SK-N-SH (cell line): ENCODE measurements around the gene EIF1AY. TPM values are rescaled to one million over a fixed set of nuclear protein-coding genes. Genes with fewer than 3 reads are reported as not detected.

Experiments used
- CTCF ChIA-PET: fragments of 300-600, 350-600 bp; formaldehyde crosslinking; extraction: SDS; loops from one replicate; lab custom pipeline; 2021; lab: Yijun Ruan, JAX
- POLR2A ChIA-PET: fragments of 350-600 bp; sonication (Branson Sonifier 250); formaldehyde crosslinking; extraction: SDS; loops from one replicate; lab custom pipeline; 2020; ENCODE audit warnings: antibody characterized with exemption, inconsistent platforms; lab: Yijun Ruan, JAX
- DNase-seq: peaks from one replicate; pipeline ENCODE4 v3.0.0; 2012
- H2AFZ ChIP-seq: fragments of 200-600 bp; sonication (generic); 2 replicates; pipeline ENCODE4 v1.8.1; 2016; ENCODE audit warnings: antibody characterized with exemption, mild to moderate bottlenecking, low read depth
- H3F3A ChIP-seq: fragments of 200-600 bp; sonication (generic); replicated peaks from 2 replicates; pipeline ENCODE3; 2016; ENCODE audit warnings: antibody characterized with exemption, mild to moderate bottlenecking; ENCODE audit not compliant: insufficient read depth
- H3K27ac ChIP-seq, 2 experiments: fragments of 200-500 bp in 1 of 2; fragments of 200-600 bp in 1 of 2; sonication (Bioruptor generic) in 1 of 2; sonication (generic), shearing (Covaris generic) in 1 of 2; 2 replicates each; pipeline versions ENCODE4 v1.5.1 to v1.6.1; 2014 to 2016; ENCODE audit warnings: low read depth in 2 of 2, inconsistent platforms in 1 of 2, low read length in 1 of 2, mild to moderate bottlenecking in 1 of 2, mixed read lengths in 1 of 2
- H3K27me3 ChIP-seq: fragments of 200-600 bp; sonication (generic), shearing (Covaris generic); 2 replicates; pipeline ENCODE4 v1.6.1; 2016; ENCODE audit warnings: mixed run types; ENCODE audit not compliant: insufficient read depth
- H3K36me3 ChIP-seq, 2 experiments: fragments of 200-500 bp in 1 of 2; fragments of 200-600 bp in 1 of 2; sonication (Bioruptor generic) in 1 of 2; sonication (generic) in 1 of 2; replicated peaks in 1 of 2; 2 replicates each; pipeline versions ENCODE3 to v1.5.1; 2014 to 2016; ENCODE audit warnings: low read length in 1 of 2, mild to moderate bottlenecking in 1 of 2; ENCODE audit not compliant: insufficient read depth in 2 of 2, control insufficient read depth in 1 of 2
- H3K4me1 ChIP-seq, 2 experiments: fragments of 200-500 bp in 1 of 2; fragments of 200-600 bp in 1 of 2; sonication (Bioruptor generic) in 1 of 2; sonication (generic), shearing (Covaris generic) in 1 of 2; 2 replicates each; pipeline versions ENCODE4 v1.5.1 to v1.6.1; 2014 to 2016; ENCODE audit warnings: low read depth in 1 of 2, low read length in 1 of 2, mixed run types in 1 of 2; ENCODE audit not compliant: insufficient read depth in 2 of 2, control insufficient read depth in 1 of 2
- H3K4me2 ChIP-seq: fragments of 200-600 bp; sonication (generic), shearing (Covaris generic); 2 replicates; pipeline ENCODE4 v1.6.1; 2017; ENCODE audit warnings: mixed run types
- H3K4me3 ChIP-seq, 2 experiments: fragments of 200-500 bp in 1 of 2; fragments of 200-600 bp in 1 of 2; sonication (Bioruptor generic) in 1 of 2; sonication (generic), shearing (Covaris generic) in 1 of 2; 2 replicates each; pipeline versions ENCODE4 v1.5.1 to v1.8.1; 2014 to 2016; ENCODE audit warnings: low read depth in 2 of 2, inconsistent platforms in 1 of 2, low read length in 1 of 2, mild to moderate bottlenecking in 1 of 2, mixed read lengths in 1 of 2, moderate library complexity in 1 of 2
- H3K79me2 ChIP-seq: fragments of 200-600 bp; sonication (generic); 2 replicates; pipeline ENCODE4 v1.8.1; 2017; ENCODE audit warnings: mild to moderate bottlenecking; ENCODE audit not compliant: insufficient read depth
- H3K9ac ChIP-seq: fragments of 200-600 bp; sonication (generic); 2 replicates; pipeline ENCODE4 v1.6.1; 2017; ENCODE audit warnings: mixed run types
- H3K9me2 ChIP-seq: fragments of 200-600 bp; sonication (generic); 2 replicates; pipeline ENCODE4 v1.6.1; 2017; ENCODE audit warnings: mixed run types
- H3K9me3 ChIP-seq: fragments of 200-600 bp; sonication (generic); 2 replicates; pipeline ENCODE4 v1.6.1; 2017; ENCODE audit warnings: mixed run types, mild to moderate bottlenecking, moderate library complexity
- H4K20me1 ChIP-seq: fragments of 200-600 bp; sonication (generic); 2 replicates; pipeline ENCODE4 v1.6.1; 2017; ENCODE audit warnings: mild to moderate bottlenecking, mixed run types; ENCODE audit not compliant: insufficient read depth
- CHD2 ChIP-seq: fragments of 150-350 bp; IDR thresholded peaks from 2 replicates; pipeline ENCODE4 v1.6.1; 2018; ENCODE audit warnings: low read length; ENCODE audit not compliant: partially characterized antibody
- ELF1 ChIP-seq: IDR thresholded peaks from 2 replicates; pipeline ENCODE4 v1.4.0; 2012
- EP300 ChIP-seq, 2 experiments: IDR thresholded peaks; 2 replicates each; pipeline versions ENCODE4 v1.4.0 to v1.6.1; 2012; ENCODE audit warnings: borderline replicate concordance in 1 of 2, low read depth in 1 of 2, low read length in 1 of 2
- EZH2phosphoT487 ChIP-seq: fragments of 200-600 bp; sonication (generic); IDR thresholded peaks from 2 replicates; pipeline ENCODE4 v1.6.1; 2017; ENCODE audit warnings: low read depth, mixed run types, mild to moderate bottlenecking, antibody characterized with exemption, moderate library complexity, borderline replicate concordance
- FOXJ3 ChIP-seq: sonication (generic); formaldehyde crosslinking; IDR thresholded peaks from 2 replicates; pipeline ENCODE4 v1.5.1; 2020; ENCODE audit warnings: mild to moderate bottlenecking, missing genetic modification reagents
- GABPA ChIP-seq: IDR thresholded peaks from 2 replicates; pipeline ENCODE4 v1.4.0; 2012; ENCODE audit warnings: low read depth, mild to moderate bottlenecking
- GATA2 ChIP-seq: sonication (generic); formaldehyde crosslinking; IDR thresholded peaks from 2 replicates; pipeline ENCODE4 v1.5.0; 2020; ENCODE audit warnings: mild to moderate bottlenecking, missing genetic modification reagents
- JUND ChIP-seq: IDR thresholded peaks from 2 replicates; pipeline ENCODE4 v1.4.0; 2012
- MEF2A ChIP-seq: IDR thresholded peaks from 2 replicates; pipeline ENCODE4 v1.4.0; 2012; ENCODE audit warnings: low read depth, borderline replicate concordance
- MXI1 ChIP-seq: IDR thresholded peaks from 2 replicates; pipeline ENCODE4 v1.6.1; 2012; ENCODE audit warnings: mild to moderate bottlenecking, low read depth, low read length, improper control_type of control experiment
- PBX3 ChIP-seq: IDR thresholded peaks from 2 replicates; pipeline ENCODE4; 2012
- POLR2AphosphoS5 ChIP-seq: IDR thresholded peaks from 2 replicates; pipeline ENCODE4 v1.6.1; 2012; ENCODE audit warnings: low read depth, low read length
- RCOR1 ChIP-seq: fragments of 150-350 bp; IDR thresholded peaks from 2 replicates; pipeline ENCODE4 v1.6.1; 2017; ENCODE audit warnings: antibody characterized with exemption, low read length
- REST ChIP-seq: IDR thresholded peaks from 2 replicates; pipeline ENCODE4 v1.6.1; 2012; ENCODE audit warnings: mild to moderate bottlenecking, low read depth, low read length, moderate library complexity
- RXRA ChIP-seq: IDR thresholded peaks from 2 replicates; pipeline ENCODE4 v1.4.0; 2012; ENCODE audit warnings: low read depth, mild to moderate bottlenecking, borderline replicate concordance
- SMC3 ChIP-seq: IDR thresholded peaks from 2 replicates; pipeline ENCODE4 v1.6.1; 2012; ENCODE audit warnings: low read depth, low read length, improper control_type of control experiment
- TCF12 ChIP-seq: IDR thresholded peaks from 2 replicates; pipeline ENCODE4 v1.4.0; 2012
- TEAD4 ChIP-seq: IDR thresholded peaks from 2 replicates; pipeline ENCODE4 v1.4.0; 2012; ENCODE audit warnings: mild to moderate bottlenecking, borderline replicate concordance; ENCODE audit not compliant: insufficient read depth
- YY1 ChIP-seq: IDR thresholded peaks from 2 replicates; pipeline ENCODE4 v1.4.0; 2012; ENCODE audit warnings: low read depth, mild to moderate bottlenecking
- WGBS: methylation state at CpG from one replicate; pipeline ENCODE4 v1.1.6; 2017; ENCODE audit warnings: low lambda C conversion rate; 5-methylcytosine and 5-hydroxymethylcytosine counted together
- polyA plus RNA-seq, 3 experiments: library from polyadenylated mRNA; depleted of rRNA; stranded (reverse); fragments of >200 nt; gene quantifications; 2 replicates each; pipeline ENCODE4 v1.2.3, GENCODE V29; 2012
- TF ChIP-seq, protein P1 (sequence below): fragments of 150-350 bp; IDR thresholded peaks from 2 replicates; pipeline ENCODE4 v1.6.1; 2017; ENCODE audit warnings: antibody characterized with exemption, low read length, low read depth, borderline replicate concordance
- TF ChIP-seq, protein P2 (sequence below): fragments of 150-350 bp; IDR thresholded peaks from 2 replicates; pipeline ENCODE4 v1.6.1; 2016; ENCODE audit warnings: mild to moderate bottlenecking, low read depth, low read length
- TF ChIP-seq, protein P3 (sequence below): IDR thresholded peaks from 2 replicates; pipeline ENCODE4 v1.4.0; 2012; ENCODE audit warnings: low read depth, borderline replicate concordance
- TF ChIP-seq, protein P4 (sequence below): fragments of 200-600 bp; sonication (generic); IDR thresholded peaks from 2 replicates; pipeline ENCODE4 v1.6.1; 2017; ENCODE audit warnings: antibody characterized with exemption, mild to moderate bottlenecking, moderate library complexity

The EIF1AY gene
- polyA plus RNA-seq, 1 of the 3 experiments (the other 2 are of a cell fraction), result not detected

DNA sequence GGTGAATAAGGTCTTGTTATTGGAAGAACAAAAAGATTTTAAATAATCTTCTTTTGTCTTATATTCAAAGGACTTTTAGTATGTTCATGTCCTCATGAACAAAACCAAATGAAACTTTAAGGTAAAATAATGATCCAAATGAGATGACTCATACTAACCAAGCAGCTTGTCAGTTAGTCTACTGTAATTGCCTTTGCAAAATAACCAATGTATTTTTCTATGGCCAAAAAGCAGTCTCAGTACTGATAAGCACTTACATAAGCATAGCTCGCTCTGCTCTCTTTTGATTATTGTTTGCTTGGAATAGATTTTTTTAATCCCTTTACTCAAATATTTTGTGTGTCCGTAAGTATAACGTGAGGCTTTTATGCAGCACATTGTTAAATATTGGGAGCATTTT, 4.3 kb upstream of the EIF1AY start (continued):
- TF ChIP-seq REST (no peak), TEAD4 (no peak), POLR2AphosphoS5 (no peak), MXI1 (no peak), YY1 (no peak)

DNA sequence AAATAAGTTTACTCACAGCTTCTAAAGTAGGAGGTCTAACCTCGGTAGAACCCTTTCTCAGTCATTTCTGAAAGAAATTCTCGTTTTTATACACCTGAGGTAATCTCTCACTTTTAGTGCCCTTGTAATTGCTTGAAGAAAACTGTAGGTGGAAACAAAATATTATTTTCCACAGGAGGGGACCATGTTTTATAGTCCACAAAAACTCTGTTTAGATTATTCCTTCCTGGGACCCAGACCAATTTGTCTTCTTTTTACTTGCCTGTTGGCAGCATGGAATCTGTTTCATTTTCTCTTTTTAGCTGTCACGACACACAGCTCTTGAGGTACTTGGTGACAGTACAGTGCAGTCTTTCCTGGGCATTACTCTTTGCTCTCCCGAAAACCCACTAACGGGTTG, 930 bp downstream of the EIF1AY start:
- H3K9me3 ChIP-seq, result no peaks in the 10 kb centered on the region
- no peak overlapping the region for H2AFZ ChIP-seq
- WGBS, result 0% methylated on average over 2 of the region's 5 CpGs
- no peak overlapping the region for H3K4me3 ChIP-seq
- ChIA-PET POLR2A (no interaction called here), CTCF (no interaction called here)
- no peaks in the 10 kb centered on the region for H3K9me2 ChIP-seq
- no peaks in the 10 kb centered on the region for H3K36me3 ChIP-seq
- H3F3A ChIP-seq, result no peaks in the 10 kb centered on the region
- H3K4me1 ChIP-seq, result no peaks in the 10 kb centered on the region
- no peak overlapping the region for H3K27ac ChIP-seq
- DNase-seq, result no peak
- no peaks in the 10 kb centered on the region for H3K79me2 ChIP-seq
- no peak overlapping the region for H3K9ac ChIP-seq
- TF ChIP-seq, protein P1, sequence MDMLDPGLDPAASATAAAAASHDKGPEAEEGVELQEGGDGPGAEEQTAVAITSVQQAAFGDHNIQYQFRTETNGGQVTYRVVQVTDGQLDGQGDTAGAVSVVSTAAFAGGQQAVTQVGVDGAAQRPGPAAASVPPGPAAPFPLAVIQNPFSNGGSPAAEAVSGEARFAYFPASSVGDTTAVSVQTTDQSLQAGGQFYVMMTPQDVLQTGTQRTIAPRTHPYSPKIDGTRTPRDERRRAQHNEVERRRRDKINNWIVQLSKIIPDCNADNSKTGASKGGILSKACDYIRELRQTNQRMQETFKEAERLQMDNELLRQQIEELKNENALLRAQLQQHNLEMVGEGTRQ, result no peak
- TF ChIP-seq RXRA, result no peak
- no peak for TF ChIP-seq TCF12
- TF ChIP-seq EP300 (IDR thresholded peaks at IDR 0.05; ENCODE audit: borderline replicate concordance in 1 of 2, low read depth in 1 of 2, low read length in 1 of 2), result no peak
- TF ChIP-seq CHD2, result no peak
- TF ChIP-seq EZH2phosphoT487, result no peak
- no peak for TF ChIP-seq RCOR1
- TF ChIP-seq, protein P2, sequence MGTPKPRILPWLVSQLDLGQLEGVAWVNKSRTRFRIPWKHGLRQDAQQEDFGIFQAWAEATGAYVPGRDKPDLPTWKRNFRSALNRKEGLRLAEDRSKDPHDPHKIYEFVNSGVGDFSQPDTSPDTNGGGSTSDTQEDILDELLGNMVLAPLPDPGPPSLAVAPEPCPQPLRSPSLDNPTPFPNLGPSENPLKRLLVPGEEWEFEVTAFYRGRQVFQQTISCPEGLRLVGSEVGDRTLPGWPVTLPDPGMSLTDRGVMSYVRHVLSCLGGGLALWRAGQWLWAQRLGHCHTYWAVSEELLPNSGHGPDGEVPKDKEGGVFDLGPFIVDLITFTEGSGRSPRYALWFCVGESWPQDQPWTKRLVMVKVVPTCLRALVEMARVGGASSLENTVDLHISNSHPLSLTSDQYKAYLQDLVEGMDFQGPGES, result no peak
- TF ChIP-seq, protein P3, sequence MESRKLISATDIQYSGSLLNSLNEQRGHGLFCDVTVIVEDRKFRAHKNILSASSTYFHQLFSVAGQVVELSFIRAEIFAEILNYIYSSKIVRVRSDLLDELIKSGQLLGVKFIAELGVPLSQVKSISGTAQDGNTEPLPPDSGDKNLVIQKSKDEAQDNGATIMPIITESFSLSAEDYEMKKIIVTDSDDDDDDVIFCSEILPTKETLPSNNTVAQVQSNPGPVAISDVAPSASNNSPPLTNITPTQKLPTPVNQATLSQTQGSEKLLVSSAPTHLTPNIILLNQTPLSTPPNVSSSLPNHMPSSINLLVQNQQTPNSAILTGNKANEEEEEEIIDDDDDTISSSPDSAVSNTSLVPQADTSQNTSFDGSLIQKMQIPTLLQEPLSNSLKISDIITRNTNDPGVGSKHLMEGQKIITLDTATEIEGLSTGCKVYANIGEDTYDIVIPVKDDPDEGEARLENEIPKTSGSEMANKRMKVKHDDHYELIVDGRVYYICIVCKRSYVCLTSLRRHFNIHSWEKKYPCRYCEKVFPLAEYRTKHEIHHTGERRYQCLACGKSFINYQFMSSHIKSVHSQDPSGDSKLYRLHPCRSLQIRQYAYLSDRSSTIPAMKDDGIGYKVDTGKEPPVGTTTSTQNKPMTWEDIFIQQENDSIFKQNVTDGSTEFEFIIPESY, result no peak
- no peak for TF ChIP-seq MEF2A
- no peak for TF ChIP-seq POLR2AphosphoS5
- TF ChIP-seq PBX3, result no peak
- TF ChIP-seq GATA2, result no peak
- no peak for TF ChIP-seq SMC3
- TF ChIP-seq FOXJ3 (CRISPR knock-in tag), result no peak
- no peak for TF ChIP-seq GABPA
- TF ChIP-seq, protein P4, sequence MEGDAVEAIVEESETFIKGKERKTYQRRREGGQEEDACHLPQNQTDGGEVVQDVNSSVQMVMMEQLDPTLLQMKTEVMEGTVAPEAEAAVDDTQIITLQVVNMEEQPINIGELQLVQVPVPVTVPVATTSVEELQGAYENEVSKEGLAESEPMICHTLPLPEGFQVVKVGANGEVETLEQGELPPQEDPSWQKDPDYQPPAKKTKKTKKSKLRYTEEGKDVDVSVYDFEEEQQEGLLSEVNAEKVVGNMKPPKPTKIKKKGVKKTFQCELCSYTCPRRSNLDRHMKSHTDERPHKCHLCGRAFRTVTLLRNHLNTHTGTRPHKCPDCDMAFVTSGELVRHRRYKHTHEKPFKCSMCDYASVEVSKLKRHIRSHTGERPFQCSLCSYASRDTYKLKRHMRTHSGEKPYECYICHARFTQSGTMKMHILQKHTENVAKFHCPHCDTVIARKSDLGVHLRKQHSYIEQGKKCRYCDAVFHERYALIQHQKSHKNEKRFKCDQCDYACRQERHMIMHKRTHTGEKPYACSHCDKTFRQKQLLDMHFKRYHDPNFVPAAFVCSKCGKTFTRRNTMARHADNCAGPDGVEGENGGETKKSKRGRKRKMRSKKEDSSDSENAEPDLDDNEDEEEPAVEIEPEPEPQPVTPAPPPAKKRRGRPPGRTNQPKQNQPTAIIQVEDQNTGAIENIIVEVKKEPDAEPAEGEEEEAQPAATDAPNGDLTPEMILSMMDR, result no peak
- TF ChIP-seq ELF1, result no peak
- TF ChIP-seq JUND, result no peak
- H3K27me3 ChIP-seq, result no peaks in the 10 kb centered on the region
- H4K20me1 ChIP-seq, result no peaks in the 10 kb centered on the region
- H3K4me2 ChIP-seq, result no peak overlapping the region
